ENCODE results near the gene HOXA7. TPM values are rescaled to one million over a fixed set of nuclear protein-coding genes. Genes with fewer than 3 reads are reported as not detected.
A peak's percentile ranks its signal among the peaks of the same experiment; 100 is the strongest.

HOXA7 gene
- total RNA-seq: 12.0 TPM

DNA sequence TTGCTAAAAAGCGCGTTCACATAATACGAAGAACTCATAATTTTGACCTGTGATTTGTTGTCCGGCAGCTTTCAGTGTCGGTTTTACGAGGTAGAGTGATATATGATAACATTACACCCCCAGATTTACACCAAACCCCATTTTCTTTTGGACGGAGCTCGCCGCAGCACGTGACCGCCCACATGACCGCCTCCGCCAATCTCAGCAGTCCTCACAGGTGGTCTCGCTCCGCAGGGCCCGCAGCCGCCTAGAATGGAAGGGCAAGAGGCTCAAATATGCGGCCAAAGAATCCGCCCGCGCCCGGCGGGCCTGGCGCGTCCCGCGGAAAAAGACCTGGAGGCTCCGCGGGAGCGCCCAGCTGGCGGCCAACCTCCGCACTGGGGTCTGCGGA, at the start of gene HOXA7:
HOXA7 (minus strand) TSS at position 168 of the 391 bp plus-strand sequence; CDS start at position 38, 130 bp downstream.
- Histone ChIP-seq H3K4me1 (peaks cover 3 to 11% of the 10 kb centered on the region in 2 donors), H3K27ac (peak within 1 kb of the TSS; percentile 68 to 73), H3K4me3 (peak within 1 kb of the TSS; percentile 64 to 82), H3K27me3 (no peaks in the 10 kb centered on the region), H3K36me3 (no peaks in the 10 kb centered on the region), H3K9me3 (no peaks in the 10 kb centered on the region)
- peak in 1 of 2 donors; percentile 80 for DNase-seq (ENCODE audit: low spot score in 2 of 2)
- no peak for TF ChIP-seq CTCF (IDR thresholded peaks at IDR 0.05)
- intact Hi-C loops (cut with DNase I): loop anchor here (5.0 kb wide), 1 partner anchor 1299 kb away; no protein-coding TSS in a partner anchor

DNA sequence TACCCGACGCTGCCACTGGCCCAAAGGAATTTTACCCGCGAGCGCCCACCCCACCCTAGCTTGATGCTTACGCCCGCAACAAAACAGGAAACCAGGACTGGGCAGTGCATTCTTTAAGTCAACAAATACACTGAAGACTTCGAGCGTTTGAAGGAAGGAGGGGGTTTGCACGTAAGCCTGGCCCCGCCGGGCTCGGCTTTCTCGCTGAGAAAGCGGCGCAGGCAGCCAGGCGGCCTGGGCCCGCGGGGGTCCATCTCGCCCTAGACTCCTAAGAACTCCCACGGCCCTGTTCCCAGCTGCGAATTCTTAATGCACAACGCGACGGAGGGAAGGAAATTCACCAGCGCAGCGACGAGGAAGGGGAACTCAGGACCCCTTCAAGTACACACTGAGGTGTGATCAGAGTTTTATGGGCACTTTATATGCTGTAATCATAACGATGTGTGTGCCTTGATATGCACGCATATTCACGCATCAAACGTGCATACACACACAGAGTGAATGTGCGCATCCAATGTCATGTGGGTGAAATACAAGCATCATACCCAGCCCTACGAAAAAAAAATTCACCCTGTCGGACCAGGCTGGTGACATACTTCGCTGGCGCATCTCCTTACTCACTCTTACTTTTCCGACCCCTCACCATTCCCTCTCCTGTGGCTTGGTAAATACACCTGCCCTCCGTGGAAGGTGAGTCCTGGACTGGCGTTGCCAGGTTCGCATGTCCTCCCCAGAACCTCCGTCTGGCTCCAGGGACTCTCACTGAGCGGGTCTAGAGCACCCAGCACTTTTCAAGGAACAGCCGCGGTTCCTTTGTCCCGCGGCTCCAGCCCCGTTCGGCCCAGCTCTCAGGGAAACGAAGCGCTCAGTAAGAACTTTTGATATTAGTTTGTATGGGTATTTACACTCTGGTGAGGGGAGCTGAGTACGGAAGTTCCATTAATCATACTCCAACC, 49.1 kb upstream of the HOXA7 start:
- Histone ChIP-seq H3K27me3 (peaks cover 49% of the 10 kb centered on the region), H3K4me3 (peak overlapping the region in 1 of 2 donors; percentile 45), H3K36me3 (no peaks in the 10 kb centered on the region), H3K9me3 (no peaks in the 10 kb centered on the region), H3K4me1 (peaks cover 10 to 11% of the 10 kb centered on the region in 2 donors), H3K27ac (no peak overlapping the region)
- intact Hi-C loops (cut with DNase I): loop anchor here (10.0 kb wide), 1 partner anchor 369 kb away; no protein-coding TSS in a partner anchor
- TF ChIP-seq CTCF (IDR thresholded peaks at IDR 0.05): no peak
- no peak for DNase-seq (ENCODE audit: low spot score in 2 of 2)

DNA sequence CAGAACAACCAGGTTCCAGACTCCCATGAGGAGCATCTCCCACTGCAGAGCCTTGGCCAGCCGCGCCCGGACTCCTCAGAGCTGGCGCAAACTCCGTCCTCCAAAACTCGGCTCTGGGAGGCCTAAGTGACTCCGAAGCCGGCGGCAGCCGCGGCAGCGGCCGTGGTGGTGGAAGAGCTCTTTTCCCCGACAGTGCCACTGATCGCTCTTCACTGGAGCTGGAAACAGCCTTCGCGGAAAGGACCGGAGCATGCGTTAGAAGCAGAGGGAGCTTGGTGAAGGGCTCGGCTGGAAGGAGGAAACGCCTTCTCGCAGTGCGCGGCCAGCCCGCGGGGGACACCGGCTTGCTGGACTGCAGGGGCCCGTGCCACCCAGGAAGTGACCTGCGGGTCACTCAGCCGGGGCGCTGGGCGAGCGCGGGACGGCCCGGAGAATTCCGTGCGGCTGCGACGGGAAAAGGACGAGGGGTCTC, 48.4 kb upstream of the HOXA7 start:
- Histone ChIP-seq H3K36me3 (no peaks in the 10 kb centered on the region), H3K4me3 (peak overlapping the region in 1 of 2 donors; percentile 45), H3K27ac (no peak overlapping the region), H3K27me3 (peaks cover 54% of the 10 kb centered on the region), H3K4me1 (peaks cover 14 to 15% of the 10 kb centered on the region in 2 donors), H3K9me3 (no peaks in the 10 kb centered on the region)
- intact Hi-C loops (cut with DNase I): loop anchor here (5.0 to 10.0 kb wide), 2 partner anchors 370 to 817 kb away; no protein-coding TSS in a partner anchor
- no peak for TF ChIP-seq CTCF (IDR thresholded peaks at IDR 0.05)
- no peak for DNase-seq (ENCODE audit: low spot score in 2 of 2)

- no peak overlapping the region for H3K27ac ChIP-seq
- no peaks in the 10 kb centered on the region for H3K36me3 ChIP-seq
- no peak overlapping the region for H3K4me3 ChIP-seq
- no peak for DNase-seq (ENCODE audit: low spot score in 2 of 2)
- intact Hi-C loops (cut with DNase I): loop anchor here (5.0 to 10.0 kb wide), 2 partner anchors 371 to 818 kb away; no protein-coding TSS in a partner anchor
- peaks cover 56% of the 10 kb centered on the region for H3K27me3 ChIP-seq
- no peak for TF ChIP-seq CTCF (IDR thresholded peaks at IDR 0.05)
- H3K4me1 ChIP-seq: peaks cover 16 to 18% of the 10 kb centered on the region in 2 donors
- H3K9me3 ChIP-seq: no peaks in the 10 kb centered on the region
These were observed 47.6 kb upstream of the HOXA7 start for GRCh38 chr7:27203964-27204594.

DNA sequence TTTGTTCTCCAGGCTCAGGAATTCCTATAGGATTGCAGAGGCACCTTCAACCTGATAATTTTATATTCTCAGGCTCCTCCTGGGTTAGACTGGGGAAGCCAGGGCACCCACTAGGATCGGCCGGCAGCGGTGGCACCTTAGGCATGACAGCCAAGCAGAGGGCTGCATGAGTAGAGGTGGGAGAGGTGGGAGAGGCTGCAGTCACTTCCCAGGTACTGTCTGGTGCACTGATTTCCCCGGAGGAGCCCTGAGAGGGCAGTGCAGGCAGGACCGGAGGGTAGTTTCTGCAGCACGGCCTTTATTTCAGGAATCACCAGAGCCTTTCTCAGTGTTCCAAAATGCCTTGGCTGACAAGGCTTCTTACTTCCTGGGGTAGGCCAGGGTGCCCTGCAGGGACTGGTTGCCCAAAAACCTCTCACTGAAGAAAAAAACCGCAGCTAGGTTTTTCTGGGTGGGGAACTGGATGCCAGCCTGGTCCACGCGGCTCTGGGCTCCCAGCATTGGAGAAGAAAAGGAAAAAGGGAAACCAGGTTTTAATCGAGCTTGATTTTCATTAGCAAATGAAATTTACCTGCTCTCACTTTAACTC, 47.0 kb upstream of the HOXA7 start:
- intact Hi-C loops (cut with DNase I): loop anchor here (5.0 to 10.0 kb wide), 2 partner anchors 371 to 819 kb away; no protein-coding TSS in a partner anchor
- Histone ChIP-seq H3K36me3 (no peaks in the 10 kb centered on the region), H3K27ac (no peak overlapping the region), H3K4me3 (no peak overlapping the region), H3K27me3 (peaks cover 63% of the 10 kb centered on the region), H3K9me3 (no peaks in the 10 kb centered on the region), H3K4me1 (peaks cover 17 to 21% of the 10 kb centered on the region in 2 donors)
- no peak for TF ChIP-seq CTCF (IDR thresholded peaks at IDR 0.05)
- DNase-seq (ENCODE audit: low spot score in 2 of 2): peak in 1 of 2 donors; percentile 46
